HCT116 (cell line): ENCODE results near the gene ATF7IP. TPM values are rescaled to one million over a fixed set of nuclear protein-coding genes. Genes with fewer than 3 reads are reported as not detected.

ENCODE experiments used
- ATAC-seq: fragments of 200-7000 bp; cut with Tn5 transposase; 2 replicates; pipeline ENCODE4 v1.9.1; 2020; ENCODE audit warnings: mild to moderate bottlenecking, moderate library complexity
- BruUV-seq: library from RNA; stranded (reverse); fragments of 400-500 nt; replicated peaks from 2 replicates; lab custom pipeline; 2021; lab: Mats Ljungman, UMichigan
- CTCF ChIA-PET: fragments of 300-600 bp; sonication (Branson Sonifier 250); formaldehyde crosslinking; loops from one replicate; lab custom pipeline; 2021; ENCODE audit warnings: antibody characterized with exemption; lab: Charles Lee
- POLR2A ChIA-PET: fragments of 300-600, 350-600 bp; sonication (Branson Sonifier 250); formaldehyde crosslinking; loops from one replicate; lab custom pipeline; 2021; ENCODE audit warnings: antibody characterized with exemption; lab: Charles Lee
- RAD21 ChIA-PET, 2 experiments: fragments of 300-600 bp; sonication (Branson Sonifier 250); formaldehyde crosslinking; loops; one replicate each; lab custom pipeline; 2023; ENCODE audit warnings: low total read pairs in 2 of 2; ENCODE audit not compliant: uncharacterized antibody in 2 of 2, unreplicated experiment in 2 of 2, low non-redundant PET in 1 of 2; lab: Charles Lee
- DNase-seq: peaks from one replicate; pipeline ENCODE4 v3.0.0-alpha.2; 2010; ENCODE audit warnings: low read depth, low spot score
- H2AFZ ChIP-seq: fragments of 200-600 bp; shearing (Covaris generic), sonication (generic); 2 replicates; pipeline ENCODE4 v1.6.1; 2017; ENCODE audit warnings: low read depth, mixed run types, mixed read lengths, antibody characterized with exemption, low read length; ENCODE audit not compliant: poor library complexity, severe bottlenecking
- H3K27ac ChIP-seq: 2 replicates; pipeline ENCODE4 v1.5.1; 2012; ENCODE audit warnings: low read depth, low read length
- H3K27me3 ChIP-seq: fragments of 200-600 bp; sonication (generic); 2 replicates; pipeline ENCODE4 v1.6.1; 2016; ENCODE audit warnings: mixed run types, low read length, mixed read lengths; ENCODE audit not compliant: insufficient read depth
- H3K36me3 ChIP-seq, 2 experiments: fragments of 200-500 bp in 1 of 2; fragments of 200-600 bp in 1 of 2; sonication (Bioruptor generic) in 1 of 2; sonication (generic) in 1 of 2; 2 replicates each; pipeline versions ENCODE4 v1.5.1 to v1.6.1; 2014 to 2016; ENCODE audit warnings: low read length in 2 of 2, inconsistent platforms in 1 of 2, mixed read lengths in 1 of 2, mixed run types in 1 of 2; ENCODE audit not compliant: insufficient read depth in 2 of 2, control insufficient read depth in 1 of 2
- H3K4me1 ChIP-seq, 2 experiments: fragments of 200-600 bp in 1 of 2; sonication (generic) in 1 of 2; 2 replicates each; pipeline versions ENCODE4 v1.5.1 to v1.6.1; 2012 to 2017; ENCODE audit warnings: low read length in 2 of 2, inconsistent platforms in 1 of 2, mild to moderate bottlenecking in 1 of 2, mixed read lengths in 1 of 2, mixed run types in 1 of 2, moderate library complexity in 1 of 2; ENCODE audit not compliant: insufficient read depth in 2 of 2, control insufficient read depth in 1 of 2
- H3K4me2 ChIP-seq: fragments of 200-600 bp; sonication (generic); 2 replicates; pipeline ENCODE4 v1.6.1; 2017; ENCODE audit warnings: mixed run types, low read length, mixed read lengths
- H3K4me3 ChIP-seq, 2 experiments: fragments of 200-600 bp in 1 of 2; sonication (generic) in 1 of 2; replicated peaks in 1 of 2; 2 replicates each; pipeline ENCODE4 v1.5.1; 2011 to 2016; ENCODE audit warnings: low read length in 2 of 2, control low read depth in 1 of 2, low read depth in 1 of 2, mild to moderate bottlenecking in 1 of 2, mixed read lengths in 1 of 2, mixed run types in 1 of 2
- H3K79me2 ChIP-seq: fragments of 200-600 bp; sonication (generic); 2 replicates; pipeline ENCODE4 v1.6.1; 2017; ENCODE audit warnings: mild to moderate bottlenecking, mixed run types, low read length, moderate library complexity, mixed read lengths; ENCODE audit not compliant: insufficient read depth
- H3K9ac ChIP-seq: fragments of 200-600 bp; sonication (generic); 2 replicates; pipeline ENCODE4 v1.6.1; 2016; ENCODE audit warnings: low read length, mixed read lengths
- H3K9me2 ChIP-seq: fragments of 200-600 bp; sonication (generic), shearing (Covaris generic); 2 replicates; pipeline ENCODE4 v1.6.1; 2017; ENCODE audit warnings: mixed run types, mild to moderate bottlenecking, moderate library complexity; ENCODE audit not compliant: insufficient read depth
- H3K9me3 ChIP-seq, 2 experiments: fragments of 200-500 bp in 1 of 2; fragments of 200-600 bp in 1 of 2; sonication (Bioruptor generic) in 1 of 2; sonication (generic) in 1 of 2; 2 replicates each; pipeline ENCODE4 v1.6.1; 2014 to 2017; ENCODE audit warnings: low read length in 2 of 2, mixed read lengths in 2 of 2, inconsistent platforms in 1 of 2, low read depth in 1 of 2, mild to moderate bottlenecking in 1 of 2, mixed run types in 1 of 2, moderate library complexity in 1 of 2; ENCODE audit not compliant: control insufficient read depth in 1 of 2, insufficient read depth in 1 of 2
- H4K20me1 ChIP-seq: fragments of 200-600 bp; sonication (generic), shearing (Covaris generic); 2 replicates; pipeline ENCODE4 v1.6.1; 2017; ENCODE audit warnings: mixed run types, mild to moderate bottlenecking, moderate library complexity; ENCODE audit not compliant: insufficient read depth
- CEBPB ChIP-seq: IDR thresholded peaks from 2 replicates; pipeline ENCODE4 v1.6.1; 2012; ENCODE audit warnings: low read depth
- CTCF ChIP-seq, 3 experiments: fragments of 200-600 bp in 1 of 3; sonication (generic) in 1 of 3; IDR thresholded peaks in 2 of 3; conservative IDR thresholded peaks in 1 of 3; 2 replicates each; pipeline ENCODE4 v1.5.1; 2012 to 2017; ENCODE audit warnings: low read depth in 2 of 3, low read length in 2 of 3, antibody characterized with exemption in 1 of 3, borderline replicate concordance in 1 of 3, control low read depth in 1 of 3, mild to moderate bottlenecking in 1 of 3, mixed read lengths in 1 of 3, mixed run types in 1 of 3, moderate library complexity in 1 of 3; ENCODE audit not compliant: insufficient read depth in 1 of 3
- ELF1 ChIP-seq: IDR thresholded peaks from 2 replicates; pipeline ENCODE4 v1.6.1; 2012; ENCODE audit warnings: low read depth, borderline replicate concordance
- EZH2 ChIP-seq: fragments of 200-600 bp; sonication (generic); IDR thresholded peaks from 2 replicates; pipeline ENCODE4 v1.6.1; 2017; ENCODE audit warnings: antibody characterized with exemption, mixed run types
- JUND ChIP-seq: IDR thresholded peaks from 2 replicates; pipeline ENCODE4 v1.6.1; 2012
- MAX ChIP-seq: IDR thresholded peaks from 2 replicates; pipeline ENCODE4 v1.6.1; 2012
- POLR2AphosphoS5 ChIP-seq: IDR thresholded peaks from 2 replicates; pipeline ENCODE4 v1.6.1; 2011; ENCODE audit warnings: mild to moderate bottlenecking, low read depth, low read length, moderate library complexity
- REST ChIP-seq: IDR thresholded peaks from 2 replicates; pipeline ENCODE4 v1.6.1; 2012; ENCODE audit warnings: low read depth
- SIN3A ChIP-seq: IDR thresholded peaks from 2 replicates; pipeline ENCODE4 v1.6.1; 2012; ENCODE audit warnings: low read depth
- SP1 ChIP-seq: IDR thresholded peaks from 2 replicates; pipeline ENCODE4 v1.6.1; 2012; ENCODE audit warnings: low read depth
- SRF ChIP-seq: IDR thresholded peaks from 2 replicates; pipeline ENCODE4 v1.6.1; 2012; ENCODE audit warnings: low read depth
- TCF7L2 ChIP-seq: IDR thresholded peaks from 2 replicates; pipeline ENCODE4 v1.7.0; 2011; ENCODE audit warnings: borderline replicate concordance, inconsistent platforms; ENCODE audit not compliant: insufficient read depth, insufficient read length; ENCODE audit errors: extremely low read depth
- YY1 ChIP-seq: IDR thresholded peaks from 2 replicates; pipeline ENCODE4 v1.6.1; 2011; ENCODE audit warnings: low read length, low read depth, moderate library complexity, mild to moderate bottlenecking; ENCODE audit not compliant: insufficient replicate concordance; ENCODE audit errors: extremely low read depth
- intact Hi-C: fragments of 100-400 bp; cut with micrococcal nuclease; formaldehyde crosslinking; loops from 2 replicates; pipeline ENCODE4 v1.10.0; 2022
- total RNA-seq: library from RNA; stranded (reverse); gene quantifications from one replicate; pipeline ENCODE4 v1.2.1, GENCODE V29; 2021; ENCODE audit not compliant: unreplicated experiment

Gene ATF7IP
- total RNA-seq, 1 experiment from 2014 or later, result 38.6 TPM

GRCh38 chr12:14379508-14379907 is 14.0 kb downstream of the ATF7IP start:
- peaks cover 12 to 16% of the 10 kb centered on the region in 2 experiments; a peak in 2 of 4 replicates for H3K9me3 ChIP-seq
- H3K9me2 ChIP-seq, result no peaks in the 10 kb centered on the region
- no peak overlapping the region for H2AFZ ChIP-seq
- peaks cover 6 to 15% of the 10 kb centered on the region in 2 experiments for H3K4me1 ChIP-seq
- ChIA-PET POLR2A (no interaction called here), CTCF (no interaction called here), RAD21 (no interaction called here)
- H4K20me1 ChIP-seq, result no peaks in the 10 kb centered on the region
- no peak overlapping the region for H3K4me2 ChIP-seq
- H3K4me3 ChIP-seq, result no peak overlapping the region
- H3K27ac ChIP-seq, result no peak overlapping the region
- H3K79me2 ChIP-seq, result peaks cover 80% of the 10 kb centered on the region
- no peak for DNase-seq
- no TSS peak for BruUV-seq
- intact Hi-C loops, result no loop called here
- ATAC-seq, result no peak
- peaks cover 0 to 5% of the 10 kb centered on the region in 2 experiments; a peak in 1 of 4 replicates for H3K36me3 ChIP-seq
- no peaks in the 10 kb centered on the region for H3K27me3 ChIP-seq
- no peak overlapping the region for H3K9ac ChIP-seq
- no peak for TF ChIP-seq TCF7L2
- no peak for TF ChIP-seq EZH2
- TF ChIP-seq CEBPB, result no peak
- no peak for TF ChIP-seq POLR2AphosphoS5
- no peak for TF ChIP-seq SRF
- TF ChIP-seq MAX, result no peak
- no peak for TF ChIP-seq REST
- TF ChIP-seq YY1, result no peak
- TF ChIP-seq ELF1, result no peak
- no peak for TF ChIP-seq JUND
- no peak for TF ChIP-seq CTCF (IDR thresholded peaks at IDR 0.05 in 2 of 3, conservative IDR thresholded peaks at IDR 0.05 in 1 of 3; ENCODE audit: borderline replicate concordance in 1 of 3, insufficient read depth in 1 of 3, low read depth in 2 of 3, low read length in 2 of 3)
- no peak for TF ChIP-seq SP1
- no peak for TF ChIP-seq SIN3A
